ENCODE results near the gene SFT2D2.

Gene SFT2D2

DNA sequence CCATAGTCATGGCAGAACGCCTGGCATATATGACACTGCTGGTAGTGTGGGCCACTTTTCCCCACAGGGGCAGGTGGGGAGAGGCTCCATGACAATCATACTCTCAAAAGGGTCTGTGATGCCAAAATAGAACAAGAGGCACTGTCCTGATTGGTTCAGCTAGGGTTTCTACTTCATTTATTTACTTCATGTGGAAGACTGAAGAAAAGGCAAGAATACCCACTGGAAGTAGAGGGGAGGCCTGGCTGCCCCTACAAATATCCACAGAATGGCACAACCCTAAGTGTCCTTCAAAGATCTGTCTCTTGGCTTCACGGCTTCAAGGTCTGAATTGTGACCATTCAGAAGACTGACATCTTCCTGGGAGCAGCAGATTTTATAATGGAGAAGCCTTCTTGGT, 4.5 kb upstream of the SFT2D2 start:
- no peak overlapping the region for H3K18ac ChIP-seq (ENCODE audit: low read length)
- no peaks in the 10 kb centered on the region for H3K27me3 ChIP-seq (ENCODE audit: control insufficient read depth in 3 of 3, insufficient read depth in 3 of 3, low read depth in 1 of 3, low read length in 3 of 3)
- H3K79me1 ChIP-seq (ENCODE audit: low read depth, low read length): peaks cover 4% of the 10 kb centered on the region
- H3K9ac ChIP-seq (ENCODE audit: low read depth, low read length, poor library complexity): no peak overlapping the region
- no CpG with 5 or more reads among the region's 2 CpGs for WGBS, 2 donors (ENCODE audit: extremely low coverage in 2 of 2, insufficient read length in 2 of 2, insufficient replicate concordance in 1 of 2)
- peaks cover 0 to 4% of the 10 kb centered on the region in 2 donors for H3K4me1 ChIP-seq (ENCODE audit: control insufficient read depth in 2 of 2, insufficient read depth in 1 of 2, low read depth in 1 of 2, low read length in 2 of 2)
- H3K27ac ChIP-seq (replicated peaks; ENCODE audit: low read length): no peak overlapping the region
- H4K8ac ChIP-seq (ENCODE audit: low read depth, low read length): no peak overlapping the region
- H3K9me3 ChIP-seq (replicated peaks in 1 of 2; ENCODE audit: control insufficient read depth in 2 of 2, insufficient read depth in 1 of 2, low read depth in 1 of 2, low read length in 2 of 2): peaks cover 8 to 10% of the 10 kb centered on the region in 2 donors
- no peak overlapping the region for H2AK5ac ChIP-seq (ENCODE audit: low read depth, low read length)
- no peak overlapping the region for H2BK15ac ChIP-seq (ENCODE audit: low read length)
- no peak overlapping the region for H3K4me3 ChIP-seq (ENCODE audit: low read length in 2 of 2)
- no peak overlapping the region for H2BK120ac ChIP-seq (ENCODE audit: low read depth, low read length)
- H3K14ac ChIP-seq (ENCODE audit: low read length): no peak overlapping the region
- no peak overlapping the region for H2BK5ac ChIP-seq (ENCODE audit: low read length)
- H3K4ac ChIP-seq (ENCODE audit: low read length): no peak overlapping the region
- H4K91ac ChIP-seq (ENCODE audit: low read depth, low read length, poor library complexity): no peak overlapping the region
- no peak overlapping the region for H2AFZ ChIP-seq (ENCODE audit: low read length)
- H3K23ac ChIP-seq (ENCODE audit: low read depth, low read length, poor library complexity): no peak overlapping the region
- no peak overlapping the region for H3K4me2 ChIP-seq (ENCODE audit: insufficient read depth, low read length, poor library complexity, severe bottlenecking)
- DNase-seq (ENCODE audit: low spot score): no peak
- no peak overlapping the region for H2BK12ac ChIP-seq (ENCODE audit: low read length)
- no peaks in the 10 kb centered on the region for H3K36me3 ChIP-seq (replicated peaks in 1 of 2; ENCODE audit: control insufficient read depth in 2 of 2, insufficient read depth in 2 of 2, low read length in 2 of 2)

DNA sequence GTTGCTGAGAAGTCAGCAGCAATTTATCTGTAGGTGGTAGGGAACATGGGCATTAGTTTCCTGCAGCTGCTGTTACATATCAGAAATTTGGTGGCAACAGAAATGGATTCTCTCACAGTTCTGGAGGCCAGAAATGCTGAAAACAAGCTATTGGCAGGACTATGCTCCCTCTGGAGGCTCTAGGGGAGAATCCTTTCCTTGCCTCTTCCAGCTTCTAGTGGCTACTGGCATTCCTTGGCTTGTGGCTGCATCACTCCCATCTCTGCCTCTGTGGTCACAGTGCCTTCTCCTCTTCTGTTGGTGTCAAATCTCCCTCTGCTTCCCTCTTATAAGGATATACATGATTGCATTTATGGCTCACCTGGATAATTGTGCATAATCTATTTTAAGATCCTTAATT, 2.5 kb upstream of the SFT2D2 start:
- no peak overlapping the region for H3K23ac ChIP-seq (ENCODE audit: low read depth, low read length, poor library complexity)

DNA sequence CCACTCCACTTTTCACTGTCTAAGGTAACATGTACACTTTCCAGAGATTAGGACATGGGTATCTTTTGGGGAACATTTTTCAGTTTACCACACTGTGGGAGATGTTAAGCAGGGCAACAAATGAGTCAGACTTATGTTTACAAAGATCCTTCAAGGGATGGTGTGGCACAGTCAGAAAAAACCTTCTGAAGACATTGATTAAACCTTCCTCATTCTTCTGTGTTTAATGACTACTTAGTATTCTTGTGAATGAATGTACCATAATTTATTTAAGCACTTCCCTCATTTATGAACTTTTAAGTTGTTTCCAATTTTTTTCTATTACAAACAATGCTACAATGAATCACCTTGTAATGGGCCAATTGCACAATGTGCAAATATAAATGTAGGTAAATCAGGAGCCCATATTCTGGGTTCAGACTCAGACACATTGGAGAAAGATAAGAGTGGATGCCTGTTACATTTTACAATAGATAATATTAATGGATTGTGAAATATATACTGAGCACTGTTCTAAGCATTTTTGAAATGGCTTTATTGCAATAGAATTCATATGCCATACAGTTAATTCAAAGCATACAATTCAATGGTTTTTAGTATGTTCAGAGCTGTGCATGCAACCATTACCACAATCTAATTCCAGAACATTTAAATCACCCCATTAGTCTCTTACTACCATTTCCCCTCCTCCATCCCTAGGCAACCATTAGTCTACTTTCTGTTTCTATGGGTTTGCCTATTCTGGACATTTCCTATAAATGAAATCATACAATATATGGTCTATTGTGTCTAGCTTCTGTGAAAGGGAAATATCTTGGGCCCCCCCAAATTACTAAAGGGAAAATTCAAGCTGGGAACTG, 1.9 kb upstream of the SFT2D2 start:
- Histone ChIP-seq H4K91ac (ENCODE audit: low read depth, low read length, poor library complexity) (no peak overlapping the region), H2BK5ac (ENCODE audit: low read length) (no peak overlapping the region), H2BK12ac (ENCODE audit: low read length) (no peak overlapping the region), H4K8ac (ENCODE audit: low read depth, low read length) (no peak overlapping the region), H3K9me3 (replicated peaks in 1 of 2; ENCODE audit: control insufficient read depth in 2 of 2, insufficient read depth in 1 of 2, low read depth in 1 of 2, low read length in 2 of 2) (peaks cover 8 to 10% of the 10 kb centered on the region in 2 donors), H3K79me1 (ENCODE audit: low read depth, low read length) (peaks cover 4% of the 10 kb centered on the region), H3K9ac (ENCODE audit: low read depth, low read length, poor library complexity) (no peak overlapping the region), H3K27ac (replicated peaks; ENCODE audit: low read length) (no peak overlapping the region), H3K4ac (ENCODE audit: low read length) (no peak overlapping the region), H3K14ac (ENCODE audit: low read length) (no peak overlapping the region), H3K36me3 (replicated peaks in 1 of 2; ENCODE audit: control insufficient read depth in 2 of 2, insufficient read depth in 2 of 2, low read length in 2 of 2) (peaks cover 0 to under 1% of the 10 kb centered on the region in 2 donors), H3K4me2 (ENCODE audit: insufficient read depth, low read length, poor library complexity, severe bottlenecking) (no peak overlapping the region), H2AK5ac (ENCODE audit: low read depth, low read length) (no peak overlapping the region), H2BK120ac (ENCODE audit: low read depth, low read length) (no peak overlapping the region), H2BK15ac (ENCODE audit: low read length) (no peak overlapping the region), H3K4me3 (ENCODE audit: low read length in 2 of 2) (no peak overlapping the region), H3K27me3 (ENCODE audit: control insufficient read depth in 3 of 3, insufficient read depth in 3 of 3, low read depth in 1 of 3, low read length in 3 of 3) (no peaks in the 10 kb centered on the region), H3K4me1 (ENCODE audit: control insufficient read depth in 2 of 2, insufficient read depth in 1 of 2, low read depth in 1 of 2, low read length in 2 of 2) (peaks cover 6 to 7% of the 10 kb centered on the region in 2 donors), H3K18ac (ENCODE audit: low read length) (no peak overlapping the region), H3K23ac (ENCODE audit: low read depth, low read length, poor library complexity) (no peak overlapping the region), H2AFZ (ENCODE audit: low read length) (no peak overlapping the region)
- no peak for DNase-seq (ENCODE audit: low spot score)

More for the DNA sequence above, 2.5 kb upstream of the SFT2D2 start:
- Histone ChIP-seq H2BK120ac (ENCODE audit: low read depth, low read length) (no peak overlapping the region), H3K27ac (replicated peaks; ENCODE audit: low read length) (no peak overlapping the region), H2BK15ac (ENCODE audit: low read length) (no peak overlapping the region), H2AFZ (ENCODE audit: low read length) (no peak overlapping the region), H4K8ac (ENCODE audit: low read depth, low read length) (no peak overlapping the region), H3K18ac (ENCODE audit: low read length) (no peak overlapping the region), H3K4me3 (ENCODE audit: low read length in 2 of 2) (no peak overlapping the region), H3K14ac (ENCODE audit: low read length) (no peak overlapping the region), H4K91ac (ENCODE audit: low read depth, low read length, poor library complexity) (no peak overlapping the region), H2BK5ac (ENCODE audit: low read length) (no peak overlapping the region), H3K4me2 (ENCODE audit: insufficient read depth, low read length, poor library complexity, severe bottlenecking) (no peak overlapping the region), H3K4me1 (ENCODE audit: control insufficient read depth in 2 of 2, insufficient read depth in 1 of 2, low read depth in 1 of 2, low read length in 2 of 2) (peaks cover 6 to 7% of the 10 kb centered on the region in 2 donors), H3K36me3 (replicated peaks in 1 of 2; ENCODE audit: control insufficient read depth in 2 of 2, insufficient read depth in 2 of 2, low read length in 2 of 2) (no peaks in the 10 kb centered on the region), H3K9me3 (replicated peaks in 1 of 2; ENCODE audit: control insufficient read depth in 2 of 2, insufficient read depth in 1 of 2, low read depth in 1 of 2, low read length in 2 of 2) (peaks cover 8 to 10% of the 10 kb centered on the region in 2 donors), H3K4ac (ENCODE audit: low read length) (no peak overlapping the region), H3K79me1 (ENCODE audit: low read depth, low read length) (peaks cover 4% of the 10 kb centered on the region), H2BK12ac (ENCODE audit: low read length) (no peak overlapping the region), H3K27me3 (ENCODE audit: control insufficient read depth in 3 of 3, insufficient read depth in 3 of 3, low read depth in 1 of 3, low read length in 3 of 3) (no peaks in the 10 kb centered on the region), H2AK5ac (ENCODE audit: low read depth, low read length) (no peak overlapping the region), H3K9ac (ENCODE audit: low read depth, low read length, poor library complexity) (no peak overlapping the region)
- DNase-seq (ENCODE audit: low spot score): no peak

GRCh38 chr1:168224991-168225390, 813 bp upstream of the SFT2D2 start:
- H3K9ac ChIP-seq (ENCODE audit: low read depth, low read length, poor library complexity): no peak overlapping the region
- H2AFZ ChIP-seq (ENCODE audit: low read length): peak overlapping the region; percentile 98
- no peak overlapping the region for H2AK5ac ChIP-seq (ENCODE audit: low read depth, low read length)
- H2BK5ac ChIP-seq (ENCODE audit: low read length): no peak overlapping the region
- no peak overlapping the region for H4K8ac ChIP-seq (ENCODE audit: low read depth, low read length)
- no peak overlapping the region for H4K91ac ChIP-seq (ENCODE audit: low read depth, low read length, poor library complexity)
- H3K23ac ChIP-seq (ENCODE audit: low read depth, low read length, poor library complexity): no peak overlapping the region
- H3K4me1 ChIP-seq (ENCODE audit: control insufficient read depth in 2 of 2, insufficient read depth in 1 of 2, low read depth in 1 of 2, low read length in 2 of 2): peaks cover 6 to 7% of the 10 kb centered on the region in 2 donors
- peaks cover 0 to 11% of the 10 kb centered on the region in 2 donors for H3K36me3 ChIP-seq (replicated peaks in 1 of 2; ENCODE audit: control insufficient read depth in 2 of 2, insufficient read depth in 2 of 2, low read length in 2 of 2)
- H3K14ac ChIP-seq (ENCODE audit: low read length): no peak overlapping the region
- DNase-seq (ENCODE audit: low spot score): no peak
- H2BK120ac ChIP-seq (ENCODE audit: low read depth, low read length): no peak overlapping the region
- no peak overlapping the region for H2BK15ac ChIP-seq (ENCODE audit: low read length)
- no peak overlapping the region for H3K18ac ChIP-seq (ENCODE audit: low read length)
- no peak overlapping the region for H3K4ac ChIP-seq (ENCODE audit: low read length)
- peak overlapping the region in 1 of 2 donors; percentile 95 for H3K4me3 ChIP-seq (ENCODE audit: low read length in 2 of 2)
- peaks cover 8 to 10% of the 10 kb centered on the region in 2 donors for H3K9me3 ChIP-seq (replicated peaks in 1 of 2; ENCODE audit: control insufficient read depth in 2 of 2, insufficient read depth in 1 of 2, low read depth in 1 of 2, low read length in 2 of 2)
- no peak overlapping the region for H2BK12ac ChIP-seq (ENCODE audit: low read length)
- no peak overlapping the region for H3K4me2 ChIP-seq (ENCODE audit: insufficient read depth, low read length, poor library complexity, severe bottlenecking)
- WGBS, 2 donors (ENCODE audit: extremely low coverage in 2 of 2, insufficient read length in 2 of 2, insufficient replicate concordance in 1 of 2): no CpG with 5 or more reads among the region's 3 CpGs
- H3K27ac ChIP-seq (replicated peaks; ENCODE audit: low read length): no peak overlapping the region
- peaks cover 4% of the 10 kb centered on the region for H3K79me1 ChIP-seq (ENCODE audit: low read depth, low read length)
- no peaks in the 10 kb centered on the region for H3K27me3 ChIP-seq (ENCODE audit: control insufficient read depth in 3 of 3, insufficient read depth in 3 of 3, low read depth in 1 of 3, low read length in 3 of 3)
